ENCODE results near the gene C19orf38.

DNA sequence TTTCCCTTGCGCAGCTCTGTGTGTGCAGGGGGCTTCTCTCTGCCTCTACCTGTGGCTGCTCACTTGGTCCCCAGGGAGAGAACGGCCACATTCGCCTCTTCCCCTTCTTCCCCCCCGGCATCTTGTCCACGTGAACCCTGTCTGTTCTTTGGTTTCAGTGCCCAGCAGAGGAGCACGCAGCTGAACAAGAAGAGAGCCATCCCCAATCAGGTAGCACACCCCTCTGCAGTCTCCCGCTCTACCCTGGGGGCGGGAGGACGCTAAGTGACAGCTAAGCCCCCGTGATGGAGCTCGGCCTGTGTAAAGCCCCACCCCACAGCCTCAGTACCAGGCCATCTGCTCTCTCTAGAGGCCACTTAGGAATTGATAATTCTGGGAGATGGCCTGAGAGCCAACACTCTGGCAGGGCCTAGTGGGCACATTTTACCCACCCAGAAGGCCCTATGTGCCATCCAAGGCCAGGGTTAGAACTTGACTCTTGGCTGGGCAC, 42.4 kb upstream of the C19orf38 start:
- TF ChIP-seq EZH2 (IDR thresholded peaks at IDR 0.05; ENCODE audit: borderline replicate concordance, insufficient read depth, low read depth, low read length, poor library complexity, severe bottlenecking), result no peak
- TF ChIP-seq, protein P1, sequence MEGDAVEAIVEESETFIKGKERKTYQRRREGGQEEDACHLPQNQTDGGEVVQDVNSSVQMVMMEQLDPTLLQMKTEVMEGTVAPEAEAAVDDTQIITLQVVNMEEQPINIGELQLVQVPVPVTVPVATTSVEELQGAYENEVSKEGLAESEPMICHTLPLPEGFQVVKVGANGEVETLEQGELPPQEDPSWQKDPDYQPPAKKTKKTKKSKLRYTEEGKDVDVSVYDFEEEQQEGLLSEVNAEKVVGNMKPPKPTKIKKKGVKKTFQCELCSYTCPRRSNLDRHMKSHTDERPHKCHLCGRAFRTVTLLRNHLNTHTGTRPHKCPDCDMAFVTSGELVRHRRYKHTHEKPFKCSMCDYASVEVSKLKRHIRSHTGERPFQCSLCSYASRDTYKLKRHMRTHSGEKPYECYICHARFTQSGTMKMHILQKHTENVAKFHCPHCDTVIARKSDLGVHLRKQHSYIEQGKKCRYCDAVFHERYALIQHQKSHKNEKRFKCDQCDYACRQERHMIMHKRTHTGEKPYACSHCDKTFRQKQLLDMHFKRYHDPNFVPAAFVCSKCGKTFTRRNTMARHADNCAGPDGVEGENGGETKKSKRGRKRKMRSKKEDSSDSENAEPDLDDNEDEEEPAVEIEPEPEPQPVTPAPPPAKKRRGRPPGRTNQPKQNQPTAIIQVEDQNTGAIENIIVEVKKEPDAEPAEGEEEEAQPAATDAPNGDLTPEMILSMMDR (IDR thresholded peaks at IDR 0.05), result no peak
